ENCODE results near the gene DENND5A.

Gene DENND5A

GRCh38 chr11:9265211-9266131 is at the start of gene DENND5A:
Gene DENND5A, minus strand, starts transcription at chr11:9265350. Its CDS starts 281 bp downstream, at chr11:9265069.
- Histone ChIP-seq H3K9ac (ENCODE audit: low read depth, low read length) (peak within 1 kb of the TSS; percentile 90), H3K36me3 (ENCODE audit: control insufficient read depth, insufficient read depth, low read length) (no peaks in the 10 kb centered on the region), H3K4me3 (ENCODE audit: low read depth, low read length) (peak within 1 kb of the TSS; percentile 72), H3K27me3 (ENCODE audit: control insufficient read depth, insufficient read depth, low read length) (no peaks in the 10 kb centered on the region; the same call in 1 of the 2 replicates), H3K9me3 (ENCODE audit: control insufficient read depth, insufficient read depth, low read length) (no peaks in the 10 kb centered on the region), H3K27ac (ENCODE audit: low read depth, low read length) (peak within 1 kb of the TSS; percentile 81), H3K4me1 (ENCODE audit: control insufficient read depth, insufficient read depth, low read length) (peaks cover 18% of the 10 kb centered on the region)

GRCh38 chr11:9314291-9315077 is 49.3 kb upstream of the DENND5A start, which contains the start of gene TMEM41B:
Gene TMEM41B, minus strand, starts transcription at chr11:9314593. Its CDS starts 152 bp downstream, at chr11:9314441.
- H3K9ac ChIP-seq (ENCODE audit: low read depth, low read length) = peak within 1 kb of the TSS; percentile 91
- H3K36me3 ChIP-seq (ENCODE audit: control insufficient read depth, insufficient read depth, low read length) = no peaks in the 10 kb centered on the region
- no peaks in the 10 kb centered on the region for H3K27me3 ChIP-seq (ENCODE audit: control insufficient read depth, insufficient read depth, low read length)
- no peaks in the 10 kb centered on the region for H3K9me3 ChIP-seq (ENCODE audit: control insufficient read depth, insufficient read depth, low read length)
- peaks cover 21% of the 10 kb centered on the region for H3K4me1 ChIP-seq (ENCODE audit: control insufficient read depth, insufficient read depth, low read length)
- H3K27ac ChIP-seq (ENCODE audit: low read depth, low read length) = peak within 1 kb of the TSS; percentile 98
- H3K4me3 ChIP-seq (ENCODE audit: low read depth, low read length) = peak within 1 kb of the TSS; percentile 97

DNA sequence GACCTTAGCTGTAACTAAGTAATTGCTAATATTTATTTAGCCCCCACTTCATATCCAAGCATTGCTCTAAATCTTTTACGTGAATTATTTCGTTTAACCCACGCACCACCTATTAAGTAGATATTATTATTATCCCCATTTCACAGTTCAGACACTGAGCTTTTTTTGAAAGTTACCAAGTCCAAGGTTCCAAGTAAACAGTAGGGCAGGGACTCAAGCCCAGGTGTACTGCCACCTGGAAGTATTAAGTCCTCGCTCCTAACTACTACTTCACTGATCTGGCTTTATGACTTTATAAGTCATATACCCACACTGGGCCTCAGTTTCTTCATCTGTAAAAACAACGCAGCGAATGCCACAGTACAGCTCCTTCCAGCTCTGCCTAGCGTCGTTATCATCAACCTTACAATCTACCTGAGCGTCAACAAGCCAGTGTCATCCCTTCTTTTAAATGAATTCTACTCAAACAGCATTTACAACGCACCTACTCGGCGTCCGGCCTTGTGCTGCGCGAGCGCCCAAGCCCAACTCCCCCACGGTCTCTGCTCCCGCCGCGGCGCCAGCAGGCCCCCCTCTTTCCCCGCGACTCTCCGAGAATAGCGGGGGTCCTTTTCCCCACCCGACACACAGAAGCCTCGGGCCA is 48.6 kb upstream of the DENND5A start:
- H3K27ac ChIP-seq (ENCODE audit: low read depth, low read length) = peak overlapping the region; percentile 95
- no peaks in the 10 kb centered on the region for H3K36me3 ChIP-seq (ENCODE audit: control insufficient read depth, insufficient read depth, low read length)
- H3K4me1 ChIP-seq (ENCODE audit: control insufficient read depth, insufficient read depth, low read length) = peaks cover 18% of the 10 kb centered on the region
- H3K9ac ChIP-seq (ENCODE audit: low read depth, low read length) = peak overlapping the region; percentile 88
- H3K27me3 ChIP-seq (ENCODE audit: control insufficient read depth, insufficient read depth, low read length) = no peaks in the 10 kb centered on the region
- H3K9me3 ChIP-seq (ENCODE audit: control insufficient read depth, insufficient read depth, low read length) = no peaks in the 10 kb centered on the region
- H3K4me3 ChIP-seq (ENCODE audit: low read depth, low read length) = peak overlapping the region; percentile 97

DNA sequence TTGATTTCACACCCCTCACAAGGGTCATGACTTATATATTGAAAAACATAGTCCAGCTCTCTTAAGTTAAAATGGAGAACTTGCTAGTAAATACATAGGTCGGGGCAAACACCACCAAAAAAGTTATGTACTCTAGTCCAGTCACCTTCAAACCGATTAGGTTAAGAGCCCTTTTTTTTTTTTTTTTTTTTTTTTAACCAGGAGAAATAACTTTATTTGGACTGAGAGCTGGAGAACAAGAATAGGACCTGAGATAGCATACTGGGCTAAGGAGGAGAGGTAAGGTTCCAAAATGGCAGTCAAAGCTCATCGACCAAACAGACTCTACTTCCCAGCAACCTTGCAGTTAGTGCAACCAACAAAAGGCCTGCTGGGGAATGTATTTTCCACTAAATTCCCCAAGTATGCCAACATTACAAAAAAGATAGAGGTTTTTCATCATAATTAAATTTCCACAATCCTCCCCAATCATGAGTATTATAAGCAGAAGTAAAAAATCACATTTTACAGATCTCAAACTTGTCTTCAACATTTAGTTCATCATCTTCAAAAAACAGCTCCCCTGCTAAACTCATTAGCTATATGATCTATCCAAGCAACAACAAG is 45.4 kb upstream of the DENND5A start:
- H3K4me3 ChIP-seq (ENCODE audit: low read depth, low read length) = no peak overlapping the region
- no peaks in the 10 kb centered on the region for H3K36me3 ChIP-seq (ENCODE audit: control insufficient read depth, insufficient read depth, low read length)
- H3K27ac ChIP-seq (ENCODE audit: low read depth, low read length) = no peak overlapping the region
- no peaks in the 10 kb centered on the region for H3K9me3 ChIP-seq (ENCODE audit: control insufficient read depth, insufficient read depth, low read length)
- peaks cover 6% of the 10 kb centered on the region for H3K4me1 ChIP-seq (ENCODE audit: control insufficient read depth, insufficient read depth, low read length)
- no peaks in the 10 kb centered on the region for H3K27me3 ChIP-seq (ENCODE audit: control insufficient read depth, insufficient read depth, low read length)
- no peak overlapping the region for H3K9ac ChIP-seq (ENCODE audit: low read depth, low read length)

- no peak overlapping the region for H3K27ac ChIP-seq (ENCODE audit: low read depth, low read length)
- no peaks in the 10 kb centered on the region for H3K4me1 ChIP-seq (ENCODE audit: control insufficient read depth, insufficient read depth, low read length)
- no peak overlapping the region for H3K4me3 ChIP-seq (ENCODE audit: low read depth, low read length)
- H3K9me3 ChIP-seq (ENCODE audit: control insufficient read depth, insufficient read depth, low read length) = no peaks in the 10 kb centered on the region
- H3K36me3 ChIP-seq (ENCODE audit: control insufficient read depth, insufficient read depth, low read length) = peaks cover 7% of the 10 kb centered on the region; the same call in 1 of the 2 replicates
- no peaks in the 10 kb centered on the region for H3K27me3 ChIP-seq (ENCODE audit: control insufficient read depth, insufficient read depth, low read length)
- no peak overlapping the region for H3K9ac ChIP-seq (ENCODE audit: low read depth, low read length)
Measured at GRCh38 chr11:9304178-9304577, 39.0 kb upstream of the DENND5A start.

DNA sequence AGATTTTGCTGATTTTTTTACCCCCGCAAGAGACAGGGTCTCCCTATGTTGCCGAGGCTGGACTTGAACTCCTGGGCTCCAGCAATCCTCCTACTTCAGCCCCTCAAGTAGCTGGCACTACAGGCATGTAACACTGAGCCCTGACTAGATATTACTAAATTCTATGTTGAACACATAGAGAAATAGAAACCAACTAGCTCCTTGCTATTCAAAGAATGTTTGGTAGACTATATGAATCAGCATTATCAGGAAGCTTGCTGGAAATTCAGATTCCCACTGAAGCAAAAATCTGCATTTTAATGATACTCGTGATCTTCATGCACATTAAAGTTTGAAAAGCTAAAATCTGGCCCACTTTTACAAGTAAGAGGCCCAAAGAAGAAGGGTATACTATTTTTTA is 37.3 kb upstream of the DENND5A start:
- H3K27ac ChIP-seq (ENCODE audit: low read depth, low read length) = no peak overlapping the region
- peaks cover 18% of the 10 kb centered on the region for H3K36me3 ChIP-seq (ENCODE audit: control insufficient read depth, insufficient read depth, low read length)
- no peak overlapping the region for H3K4me3 ChIP-seq (ENCODE audit: low read depth, low read length)
- H3K9ac ChIP-seq (ENCODE audit: low read depth, low read length) = no peak overlapping the region
- no peaks in the 10 kb centered on the region for H3K9me3 ChIP-seq (ENCODE audit: control insufficient read depth, insufficient read depth, low read length)
- H3K4me1 ChIP-seq (ENCODE audit: control insufficient read depth, insufficient read depth, low read length) = no peaks in the 10 kb centered on the region
- no peaks in the 10 kb centered on the region for H3K27me3 ChIP-seq (ENCODE audit: control insufficient read depth, insufficient read depth, low read length)

DNA sequence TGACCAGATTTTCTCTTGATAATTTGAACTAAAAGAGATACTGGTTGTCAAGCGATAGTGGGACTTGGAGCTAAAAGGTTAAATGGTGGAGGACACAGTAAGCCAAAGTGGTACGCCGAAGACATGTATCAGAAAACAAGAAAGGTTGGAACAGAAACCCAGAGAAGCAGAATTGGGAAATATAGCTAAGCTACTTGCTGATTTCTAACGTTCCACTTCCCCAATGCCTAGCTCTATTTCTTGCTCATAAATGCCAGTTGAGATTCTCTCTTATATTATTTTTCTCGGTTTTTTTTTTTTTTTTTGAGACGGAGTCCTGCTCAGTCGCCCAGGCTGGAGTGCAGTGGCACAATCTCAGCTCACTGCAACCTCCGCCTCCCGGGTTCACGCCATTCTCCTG is 36.6 kb upstream of the DENND5A start:
- no peaks in the 10 kb centered on the region for H3K9me3 ChIP-seq (ENCODE audit: control insufficient read depth, insufficient read depth, low read length)
- no peak overlapping the region for H3K9ac ChIP-seq (ENCODE audit: low read depth, low read length)
- no peaks in the 10 kb centered on the region for H3K27me3 ChIP-seq (ENCODE audit: control insufficient read depth, insufficient read depth, low read length)
- no peaks in the 10 kb centered on the region for H3K4me1 ChIP-seq (ENCODE audit: control insufficient read depth, insufficient read depth, low read length)
- no peak overlapping the region for H3K4me3 ChIP-seq (ENCODE audit: low read depth, low read length)
- H3K27ac ChIP-seq (ENCODE audit: low read depth, low read length) = no peak overlapping the region
- peaks cover 23% of the 10 kb centered on the region for H3K36me3 ChIP-seq (ENCODE audit: control insufficient read depth, insufficient read depth, low read length)

DNA sequence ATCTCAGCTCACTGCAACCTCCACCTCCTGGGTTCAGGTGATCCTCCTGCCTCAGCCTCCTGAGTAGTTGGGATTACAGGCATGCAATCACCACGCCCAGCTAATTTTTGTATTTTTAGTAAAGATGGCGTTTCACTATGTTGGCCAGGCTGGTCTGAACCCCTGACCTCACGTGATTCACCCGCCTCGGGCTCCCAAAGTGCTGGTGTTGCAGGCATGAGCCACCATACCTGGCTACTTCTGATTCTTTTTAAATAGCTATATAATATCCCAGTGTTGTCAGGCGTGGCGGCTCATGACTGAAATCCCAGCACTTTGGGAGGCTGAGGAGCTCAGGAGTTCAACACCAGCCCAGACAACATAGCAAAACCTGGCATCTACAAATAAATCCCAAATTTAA is 28.5 kb upstream of the DENND5A start:
- H3K4me3 ChIP-seq (ENCODE audit: low read depth, low read length) = no peak overlapping the region
- no peaks in the 10 kb centered on the region for H3K27me3 ChIP-seq (ENCODE audit: control insufficient read depth, insufficient read depth, low read length)
- no peaks in the 10 kb centered on the region for H3K4me1 ChIP-seq (ENCODE audit: control insufficient read depth, insufficient read depth, low read length)
- no peak overlapping the region for H3K27ac ChIP-seq (ENCODE audit: low read depth, low read length)
- no peak overlapping the region for H3K9ac ChIP-seq (ENCODE audit: low read depth, low read length)
- peaks cover 65% of the 10 kb centered on the region for H3K36me3 ChIP-seq (ENCODE audit: control insufficient read depth, insufficient read depth, low read length)
- no peaks in the 10 kb centered on the region for H3K9me3 ChIP-seq (ENCODE audit: control insufficient read depth, insufficient read depth, low read length)

GRCh38 chr11:9285850-9286587 is 20.9 kb upstream of the DENND5A start:
- Histone ChIP-seq H3K9ac (ENCODE audit: low read depth, low read length) (no peak overlapping the region), H3K36me3 (ENCODE audit: control insufficient read depth, insufficient read depth, low read length) (peaks cover 60% of the 10 kb centered on the region), H3K9me3 (ENCODE audit: control insufficient read depth, insufficient read depth, low read length) (no peaks in the 10 kb centered on the region), H3K4me1 (ENCODE audit: control insufficient read depth, insufficient read depth, low read length) (no peaks in the 10 kb centered on the region), H3K27ac (ENCODE audit: low read depth, low read length) (no peak overlapping the region), H3K27me3 (ENCODE audit: control insufficient read depth, insufficient read depth, low read length) (no peaks in the 10 kb centered on the region), H3K4me3 (ENCODE audit: low read depth, low read length) (no peak overlapping the region)

Measured in HUES48 (cell line).